LNCAP (cell line): ENCODE measurements around the gene FSD2.

ENCODE experiments used
- CTCF ChIP-seq: fragments of 450-650 bp; IDR thresholded peaks from 2 replicates; pipeline ENCODE4 v1.5.1; 2017; ENCODE audit warnings: mild to moderate bottlenecking

Gene FSD2

GRCh38 chr15:82739086-82739485 is 66.8 kb downstream of the FSD2 start:
- TF ChIP-seq CTCF, result no peak

GRCh38 chr15:82737975-82738374 is 67.9 kb downstream of the FSD2 start:
- no peak for TF ChIP-seq CTCF

- TF ChIP-seq CTCF, result no peak
These were observed 74.3 kb downstream of the FSD2 start for GRCh38 chr15:82731527-82731926.

- no peak for TF ChIP-seq CTCF
These were observed 75.8 kb downstream of the FSD2 start for GRCh38 chr15:82730022-82730530.

- no peak for TF ChIP-seq CTCF
These were observed 79.1 kb downstream of the FSD2 start for GRCh38 chr15:82726816-82727215.

GRCh38 chr15:82715003-82715402 is 90.9 kb downstream of the FSD2 start:
- TF ChIP-seq CTCF, result no peak

- TF ChIP-seq CTCF, result no peak
These were observed 91.9 kb downstream of the FSD2 start for GRCh38 chr15:82714016-82714415.

GRCh38 chr15:82712036-82712435 is 93.8 kb downstream of the FSD2 start:
- no peak for TF ChIP-seq CTCF
